Esophagus (tissue), 2 donors: ENCODE measurements around the gene PLCB1. TPM values are rescaled to one million over a fixed set of nuclear protein-coding genes. Genes with fewer than 3 reads are reported as not detected.

Experiments used
- H3K27ac ChIP-seq, 2 donors: one replicate each; pipeline ENCODE4 v1.5.1; 2013; ENCODE audit warnings: low read depth in 2 of 2, mild to moderate bottlenecking in 2 of 2, inconsistent platforms in 1 of 2, low read length in 1 of 2, moderate library complexity in 1 of 2
- H3K27me3 ChIP-seq, 2 donors: one replicate each; pipeline ENCODE4 v1.6.1; 2013; ENCODE audit warnings: low read length in 2 of 2, control low read depth in 1 of 2, mild to moderate bottlenecking in 1 of 2; ENCODE audit not compliant: insufficient read depth in 2 of 2, control insufficient read depth in 1 of 2
- H3K36me3 ChIP-seq, 2 donors: one replicate each; pipeline ENCODE4 v1.6.1; 2013; ENCODE audit warnings: low read length in 1 of 2; ENCODE audit not compliant: control insufficient read depth in 2 of 2, insufficient read depth in 2 of 2
- H3K4me1 ChIP-seq, 2 donors: one replicate each; pipeline ENCODE4 v1.6.1; 2013; ENCODE audit warnings: low read length in 1 of 2; ENCODE audit not compliant: control insufficient read depth in 2 of 2, insufficient read depth in 2 of 2
- H3K4me3 ChIP-seq, 2 donors: one replicate each; pipeline ENCODE4 v1.5.1; 2013; ENCODE audit warnings: low read length in 2 of 2, mild to moderate bottlenecking in 2 of 2, low read depth in 1 of 2, moderate library complexity in 1 of 2
- H3K9me3 ChIP-seq, 2 donors: one replicate each; pipeline ENCODE4 v1.6.1; 2013; ENCODE audit warnings: mild to moderate bottlenecking in 2 of 2, low read depth in 1 of 2, low read length in 1 of 2, moderate library complexity in 1 of 2; ENCODE audit not compliant: control insufficient read depth in 2 of 2, insufficient read depth in 1 of 2
- WGBS, 2 donors: extraction: QIAGEN DNeasy Blood & Tissue Kit; methylation state at CpG; one replicate each; pipeline ENCODE4 v1.1.7; 2013; 5-methylcytosine and 5-hydroxymethylcytosine counted together
- polyA plus RNA-seq, 2 donors: library from polyadenylated mRNA; stranded (reverse); fragments of 200-250 nt; gene quantifications; one replicate each; pipeline ENCODE4 v1.2.3, GENCODE V29; 2013
- donor health status: healthy with polysubstance abuse.
- donor health status: Bipolar disorder and iron deficiency.

PLCB1 gene
- polyA plus RNA-seq, 2 donors, result 1.7 to 3.0 TPM

DNA sequence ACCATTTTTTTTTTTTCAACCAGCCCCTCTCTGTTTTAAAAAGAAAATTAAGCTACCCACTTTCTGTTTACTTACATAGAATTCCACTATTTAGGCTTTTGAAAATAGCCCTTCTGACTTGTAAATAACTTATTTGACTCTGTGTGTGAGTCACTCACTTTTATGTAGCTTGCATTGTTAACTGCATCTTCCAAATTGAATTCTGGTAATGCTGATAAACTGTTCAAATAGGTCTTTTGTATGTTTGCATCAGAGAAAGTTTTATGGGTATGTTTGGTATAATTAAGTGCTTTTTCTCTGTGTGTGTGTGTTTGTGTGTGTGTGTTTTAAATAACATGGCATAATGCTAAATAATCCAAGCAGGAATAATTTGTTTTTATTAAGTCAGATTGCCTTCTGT is 360.1 kb downstream of the PLCB1 start:
- no peaks in the 10 kb centered on the region for H3K4me1 ChIP-seq
- no peak overlapping the region for H3K27ac ChIP-seq
- no peaks in the 10 kb centered on the region for H3K36me3 ChIP-seq
- no peaks in the 10 kb centered on the region for H3K27me3 ChIP-seq
- no peak overlapping the region for H3K4me3 ChIP-seq
- no peaks in the 10 kb centered on the region for H3K9me3 ChIP-seq

DNA sequence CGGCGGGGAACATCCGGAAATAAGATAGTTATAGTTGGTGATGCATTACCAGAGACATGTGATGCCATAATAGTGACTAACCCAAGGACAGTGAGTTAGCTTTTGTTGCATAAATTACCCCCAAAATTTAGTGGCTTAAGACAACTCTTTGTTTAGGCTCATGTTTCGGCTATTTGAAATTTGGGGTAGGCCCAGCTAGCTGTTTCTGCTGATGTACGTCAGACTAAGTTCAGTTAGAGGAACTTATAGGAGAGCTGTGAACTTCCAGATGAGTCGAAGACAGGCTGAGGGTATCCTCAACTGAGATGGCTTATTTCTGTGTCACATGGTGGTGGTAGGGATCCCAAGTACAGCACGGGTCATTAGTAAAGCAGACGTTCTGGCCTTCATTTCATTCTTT is 366.5 kb downstream of the PLCB1 start:
- WGBS, 2 donors, result 95 to 96% methylated on average over 8 of the region's 8 CpGs
- H3K27ac ChIP-seq, result no peak overlapping the region
- no peaks in the 10 kb centered on the region for H3K36me3 ChIP-seq

DNA sequence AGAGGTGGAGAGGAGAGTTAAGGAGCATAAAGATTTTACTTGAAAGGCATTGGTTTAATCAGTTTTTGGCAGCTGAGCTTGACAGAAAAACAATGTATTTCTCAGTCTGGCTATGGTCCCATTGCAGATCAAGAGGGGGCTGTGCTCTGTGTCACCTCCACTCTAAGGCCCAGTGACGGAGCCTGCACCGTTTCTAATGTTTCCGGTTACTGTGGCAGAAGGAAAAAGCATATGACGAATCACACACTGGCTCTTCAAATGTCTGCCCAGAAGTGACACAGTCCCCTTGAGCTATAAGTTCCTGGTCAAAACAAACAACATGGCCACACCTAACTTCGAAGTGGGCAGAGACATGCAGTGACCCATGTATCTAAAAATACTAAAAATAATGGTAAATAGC is 372.0 kb downstream of the PLCB1 start:
- Histone ChIP-seq H3K4me3 (no peak overlapping the region), H3K9me3 (no peaks in the 10 kb centered on the region), H3K4me1 (no peaks in the 10 kb centered on the region), H3K27ac (no peak overlapping the region), H3K27me3 (no peaks in the 10 kb centered on the region), H3K36me3 (no peaks in the 10 kb centered on the region)
- 64 to 85% methylated on average over 5 of the region's 5 CpGs for WGBS, 2 donors

More for the DNA sequence above, 366.5 kb downstream of the PLCB1 start:
- Histone ChIP-seq H3K4me1 (no peaks in the 10 kb centered on the region), H3K27me3 (no peaks in the 10 kb centered on the region), H3K4me3 (no peak overlapping the region), H3K9me3 (no peaks in the 10 kb centered on the region)

DNA sequence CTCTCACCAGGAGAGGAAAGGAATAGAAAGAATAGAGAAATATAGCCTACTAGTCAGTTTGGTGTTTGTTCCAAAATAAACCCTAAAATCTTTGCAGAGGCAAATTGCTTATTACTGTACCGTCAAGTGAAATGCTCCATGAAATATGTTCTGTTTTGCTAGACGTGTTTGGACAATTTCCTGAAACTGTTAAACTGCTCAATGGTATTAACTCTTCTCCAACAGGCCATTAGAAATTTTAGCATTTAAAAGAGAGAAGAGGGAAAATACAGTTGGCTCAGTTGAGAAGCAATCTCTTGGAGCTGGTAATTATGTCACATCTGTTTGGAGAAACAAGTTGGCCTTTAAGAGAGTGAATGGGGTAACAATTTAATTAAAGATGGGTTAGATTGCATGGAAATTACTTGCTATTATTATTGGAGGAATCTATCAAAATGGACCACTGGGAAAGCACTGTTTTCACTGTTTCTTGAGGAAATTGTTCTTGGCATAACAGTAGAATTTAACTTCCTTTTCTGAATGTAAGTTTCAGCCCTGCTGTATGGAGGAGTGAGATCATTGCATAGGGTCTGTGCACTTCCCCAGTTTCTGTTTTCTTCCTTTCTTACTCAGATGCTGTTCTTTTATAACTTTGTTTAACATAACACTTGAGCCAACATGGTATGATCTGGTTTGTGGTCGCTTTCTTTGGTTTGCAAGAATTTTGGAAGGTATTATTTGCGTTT is 373.6 kb downstream of the PLCB1 start:
- WGBS, 2 donors, result 61 to 70% methylated on average over 4 of the region's 4 CpGs

DNA sequence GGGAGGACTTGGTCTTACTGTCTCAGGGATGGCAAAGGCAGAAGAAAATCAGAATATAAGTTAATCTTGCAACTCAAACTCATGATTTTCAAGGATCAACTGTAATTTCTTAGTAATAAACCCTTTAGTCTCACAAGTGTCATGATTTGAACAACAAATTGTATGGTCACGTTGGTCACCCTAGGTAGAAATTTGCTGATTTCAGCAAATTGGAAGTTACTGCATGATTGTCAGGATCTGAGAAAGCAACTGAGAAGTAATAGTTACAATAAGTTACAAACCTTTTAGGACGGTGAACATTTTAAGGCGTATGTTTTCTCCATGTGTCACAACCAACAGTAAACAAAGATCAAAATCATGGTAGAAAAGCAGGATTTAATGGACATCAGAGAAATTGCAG is 375.2 kb downstream of the PLCB1 start:
- no peaks in the 10 kb centered on the region for H3K27me3 ChIP-seq
- H3K36me3 ChIP-seq, result no peaks in the 10 kb centered on the region
- 95% methylated on average over 3 of the region's 3 CpGs for WGBS, 2 donors
- no peaks in the 10 kb centered on the region for H3K9me3 ChIP-seq
- H3K4me3 ChIP-seq, result no peak overlapping the region
- H3K4me1 ChIP-seq, result no peaks in the 10 kb centered on the region
- H3K27ac ChIP-seq, result no peak overlapping the region

More for the DNA sequence above, 373.6 kb downstream of the PLCB1 start:
- H3K27ac ChIP-seq, result no peak overlapping the region
- no peaks in the 10 kb centered on the region for H3K4me1 ChIP-seq
- H3K9me3 ChIP-seq, result no peaks in the 10 kb centered on the region
- H3K27me3 ChIP-seq, result no peaks in the 10 kb centered on the region
- no peaks in the 10 kb centered on the region for H3K36me3 ChIP-seq
- H3K4me3 ChIP-seq, result no peak overlapping the region

DNA sequence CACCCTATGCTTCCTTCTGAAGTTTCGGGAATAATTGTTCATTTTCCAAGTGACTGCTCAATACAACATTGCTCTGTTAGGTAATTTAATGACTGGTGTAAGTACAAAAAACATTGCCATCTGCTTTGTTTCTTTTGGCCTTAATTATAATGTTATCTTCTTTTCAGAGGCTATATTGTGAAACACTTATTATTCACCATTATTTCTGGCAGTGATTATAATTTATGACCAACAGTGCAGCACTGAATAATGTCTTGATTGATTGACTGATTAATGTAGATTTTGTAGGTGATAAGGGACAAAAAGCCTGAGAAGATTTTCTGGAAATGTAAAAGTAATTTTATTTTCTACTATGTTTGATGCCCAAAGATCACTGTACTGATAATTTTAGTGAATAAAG is 377.7 kb downstream of the PLCB1 start:
- H3K27ac ChIP-seq, result no peak overlapping the region
- H3K4me1 ChIP-seq, result no peaks in the 10 kb centered on the region
- H3K4me3 ChIP-seq, result no peak overlapping the region
- no peaks in the 10 kb centered on the region for H3K9me3 ChIP-seq
- H3K36me3 ChIP-seq, result no peaks in the 10 kb centered on the region
- WGBS, 2 donors, result 78 to 79% methylated on average over 1 of the region's 1 CpG
- H3K27me3 ChIP-seq, result no peaks in the 10 kb centered on the region

DNA sequence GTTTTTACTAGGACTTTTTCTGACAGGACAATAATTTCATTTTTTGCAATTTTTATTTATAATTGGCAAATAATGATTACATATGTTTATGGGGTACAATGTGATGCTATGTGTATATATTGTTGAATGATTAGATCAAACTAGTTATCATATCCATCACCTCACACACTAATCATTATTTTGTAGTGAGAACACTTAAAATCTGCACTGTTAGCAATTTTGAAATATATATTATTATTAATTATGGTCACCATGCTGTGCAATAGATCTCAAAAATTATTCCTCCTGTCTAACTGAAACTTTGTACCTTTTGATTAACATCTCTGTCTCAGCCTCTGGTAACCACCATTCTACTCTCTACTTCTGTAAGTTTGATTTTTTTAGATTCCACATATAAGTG is 378.7 kb downstream of the PLCB1 start:
- H3K4me3 ChIP-seq, result no peak overlapping the region
- no peaks in the 10 kb centered on the region for H3K9me3 ChIP-seq
- no peaks in the 10 kb centered on the region for H3K27me3 ChIP-seq
- no peak overlapping the region for H3K27ac ChIP-seq
- no peaks in the 10 kb centered on the region for H3K36me3 ChIP-seq
- H3K4me1 ChIP-seq, result no peaks in the 10 kb centered on the region

DNA sequence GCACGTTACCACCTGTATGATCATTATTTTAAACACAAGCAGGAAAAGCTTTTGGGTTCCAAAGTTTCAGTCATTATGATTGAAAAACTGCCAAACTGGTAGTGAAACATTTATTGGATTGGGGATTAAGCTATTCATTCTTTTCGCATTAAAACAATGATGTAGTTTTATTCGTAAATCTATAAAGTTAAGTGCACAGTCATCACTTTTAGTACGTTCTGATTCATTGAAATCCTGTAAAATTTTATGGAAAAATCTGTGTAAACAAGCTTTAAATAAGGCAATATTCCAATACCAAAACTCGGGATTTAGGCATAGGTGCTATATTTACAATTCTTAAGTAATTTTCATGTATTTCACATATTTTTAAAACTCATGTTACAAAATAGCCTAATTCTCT is 379.9 kb downstream of the PLCB1 start:
- no peaks in the 10 kb centered on the region for H3K9me3 ChIP-seq
- WGBS, 2 donors, result 77 to 86% methylated on average over 5 of the region's 5 CpGs
- no peaks in the 10 kb centered on the region for H3K27me3 ChIP-seq

DNA sequence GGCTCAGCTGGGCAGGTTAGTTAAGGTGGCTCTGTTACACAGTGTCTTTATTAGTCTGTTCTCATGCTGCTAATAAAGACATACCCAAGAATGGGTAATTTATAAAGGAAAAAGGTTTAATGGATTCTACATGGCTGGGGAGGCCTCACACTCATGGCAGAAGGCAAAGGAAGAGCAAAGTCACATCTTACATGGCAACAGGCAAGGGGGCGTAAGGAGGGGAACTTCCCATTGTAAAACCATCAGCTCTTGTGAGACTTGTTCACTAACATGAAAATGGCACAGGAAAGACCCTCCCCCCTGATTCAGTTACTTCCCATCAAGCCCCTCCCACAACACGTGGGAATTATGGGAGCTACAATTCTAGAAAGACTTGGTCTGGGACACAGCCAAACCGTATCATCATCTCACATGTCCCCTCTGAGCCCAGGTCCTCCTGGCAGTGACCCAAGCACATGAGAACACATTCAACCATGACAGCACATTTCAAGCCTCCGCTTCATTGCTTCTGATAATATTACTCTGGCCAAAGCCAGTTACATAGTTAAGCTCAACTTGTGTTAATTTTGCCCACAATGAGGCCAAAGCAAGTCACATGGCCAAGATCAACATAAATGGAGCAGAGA is 383.9 kb downstream of the PLCB1 start:
- Histone ChIP-seq H3K4me3 (no peak overlapping the region), H3K4me1 (no peaks in the 10 kb centered on the region), H3K27ac (no peak overlapping the region), H3K36me3 (no peaks in the 10 kb centered on the region), H3K9me3 (no peaks in the 10 kb centered on the region), H3K27me3 (no peaks in the 10 kb centered on the region)
- 85 to 95% methylated on average over 4 of the region's 4 CpGs for WGBS, 2 donors

More for the DNA sequence above, 379.9 kb downstream of the PLCB1 start:
- H3K36me3 ChIP-seq, result no peaks in the 10 kb centered on the region
- no peaks in the 10 kb centered on the region for H3K4me1 ChIP-seq
- no peak overlapping the region for H3K27ac ChIP-seq
- no peak overlapping the region for H3K4me3 ChIP-seq

DNA sequence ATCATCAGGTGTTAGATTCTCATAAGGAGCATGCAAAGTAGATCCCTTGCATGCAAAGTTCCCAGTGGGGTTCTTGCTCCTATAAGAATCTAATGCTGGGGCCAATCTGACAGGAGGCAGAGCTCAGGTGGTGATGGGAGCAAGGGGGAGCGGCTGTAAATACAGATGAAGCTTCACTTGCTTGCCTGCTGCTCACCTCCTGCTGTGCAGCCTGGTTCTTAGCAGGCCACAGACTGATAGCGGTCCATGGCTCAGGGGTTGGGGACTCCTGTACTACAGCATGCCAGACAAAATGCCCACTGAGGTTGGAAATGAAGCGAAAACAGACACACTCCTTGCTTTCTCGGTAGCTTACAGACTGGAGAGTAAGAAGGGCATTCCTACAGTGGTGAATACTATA is 386.8 kb downstream of the PLCB1 start:
- WGBS, 2 donors, result 77 to 79% methylated on average over 4 of the region's 4 CpGs
- H3K9me3 ChIP-seq, result no peaks in the 10 kb centered on the region
- H3K4me1 ChIP-seq, result no peaks in the 10 kb centered on the region
- no peak overlapping the region for H3K27ac ChIP-seq
- no peaks in the 10 kb centered on the region for H3K36me3 ChIP-seq
- no peak overlapping the region for H3K4me3 ChIP-seq
- H3K27me3 ChIP-seq, result no peaks in the 10 kb centered on the region
